Measurements from ENCODE around the gene BRF1.

DNA sequence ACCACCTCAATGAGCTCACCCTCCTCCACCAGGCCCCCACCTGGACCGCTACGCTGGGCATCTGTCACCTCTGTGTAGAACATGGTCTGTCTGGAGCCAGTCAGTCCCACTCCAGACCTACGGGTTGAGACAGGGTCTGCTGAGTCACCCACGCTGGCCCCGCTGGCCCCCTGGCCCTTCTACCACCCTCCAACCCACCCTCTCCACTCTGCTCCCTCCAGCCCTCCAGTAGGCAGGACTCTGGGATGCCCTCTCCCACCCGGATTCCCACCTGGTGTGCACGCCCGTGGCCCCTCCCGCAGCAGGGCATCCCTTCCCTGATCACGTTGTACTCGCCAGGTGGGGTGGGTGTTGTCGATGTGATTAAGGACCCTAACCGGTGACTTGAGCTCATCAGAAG, 127.7 kb downstream of the BRF1 start:
- TF ChIP-seq EZH2 (IDR thresholded peaks at IDR 0.05): no peak
- TF ChIP-seq POLR2AphosphoS5 (IDR thresholded peaks at IDR 0.05; ENCODE audit: borderline replicate concordance, low read depth, low read length): no peak
- TF ChIP-seq FOXP2 (optimal IDR thresholded peaks at IDR 0.05; ENCODE audit: control extremely low read depth, extremely low read length, insufficient read depth): no peak

All from SK-N-MC (cell line).